HepG2 (cell line): Measurements from ENCODE around the gene LRRFIP2. TPM values are rescaled to one million over a fixed set of nuclear protein-coding genes. Genes with fewer than 3 reads are reported as not detected.

ENCODE experiments used
- ATAC-seq: fragments of 200-7000 bp; cut with Tn5 transposase; 3 replicates; pipeline ENCODE4 v1.9.1; 2020; ENCODE audit warnings: mild to moderate bottlenecking, moderate library complexity
- BruUV-seq: library from RNA; stranded (reverse); fragments of 400-500 nt; replicated peaks from 2 replicates; lab custom pipeline; 2021; lab: Mats Ljungman, UMichigan
- CTCF ChIA-PET: fragments of 300-600 bp; formaldehyde crosslinking; extraction: SDS; loops from one replicate; lab custom pipeline; 2021; ENCODE audit warnings: low total read pairs, inconsistent platforms, low intra/inter-chr PET ratio; lab: Yijun Ruan, JAX
- POLR2A ChIA-PET: fragments of 350-600 bp; sonication (Branson Sonifier 250); formaldehyde crosslinking; loops from one replicate; lab custom pipeline; 2020; ENCODE audit warnings: antibody characterized with exemption, inconsistent platforms; lab: Yijun Ruan, JAX
- DNase-seq: peaks from one replicate; pipeline ENCODE4 v3.0.0-alpha.2; 2015; ENCODE audit warnings: low spot score
- FAIRE-seq: peaks from 3 replicates; lab custom pipeline; 2011; peaks lifted over from hg19 to GRCh38; lab: Jason Lieb, UNC
- H2AFZ ChIP-seq: one replicate; pipeline ENCODE4 v1.6.1; 2011; ENCODE audit warnings: low read length, inconsistent platforms
- H3K27ac ChIP-seq: fragments of 300-600 bp; 3 replicates; pipeline ENCODE4 v1.8.0; 2011; ENCODE audit warnings: mixed run types, mild to moderate bottlenecking, mixed read lengths, low read length, inconsistent platforms; ENCODE audit not compliant: insufficient read depth; ENCODE audit errors: extremely low read length
- H3K27me3 ChIP-seq, 2 experiments: fragments of 200-600 bp in 1 of 2; 2 replicates in 1 of 2; 3 replicates in 1 of 2; pipeline versions ENCODE4 v1.6.0 to v1.8.0; 2011; ENCODE audit warnings: low read length in 2 of 2, mild to moderate bottlenecking in 2 of 2, moderate library complexity in 2 of 2, inconsistent platforms in 1 of 2; ENCODE audit not compliant: insufficient read depth in 2 of 2, control insufficient read depth in 1 of 2
- H3K36me3 ChIP-seq, 2 experiments: fragments of 200-600 bp in 1 of 2; replicated peaks in 1 of 2; 2 replicates in 1 of 2; 3 replicates in 1 of 2; pipeline versions ENCODE4 v1.5.1 to v1.8.0; 2011; ENCODE audit warnings: low read length in 2 of 2, inconsistent platforms in 1 of 2; ENCODE audit not compliant: insufficient read depth in 2 of 2, control insufficient read depth in 1 of 2
- H3K4me1 ChIP-seq: 2 replicates; pipeline ENCODE4 v1.5.1; 2012; ENCODE audit warnings: low read length, inconsistent platforms; ENCODE audit not compliant: insufficient read depth
- H3K4me2 ChIP-seq: 2 replicates; pipeline ENCODE4 v1.6.0; 2011; ENCODE audit warnings: low read depth, low read length, inconsistent platforms
- H3K4me3 ChIP-seq, 3 experiments: fragments of 200-600 bp in 1 of 3; sonication (generic), shearing (Covaris generic) in 1 of 3; replicated peaks in 1 of 3; 2 replicates each; pipeline ENCODE4 v1.5.1; 2011 to 2016; ENCODE audit warnings: low read length in 3 of 3, inconsistent platforms in 2 of 3, low read depth in 2 of 3, mild to moderate bottlenecking in 2 of 3, control low read depth in 1 of 3, mixed read lengths in 1 of 3; ENCODE audit not compliant: insufficient read depth in 1 of 3
- H3K79me2 ChIP-seq: one replicate; pipeline ENCODE4 v1.6.1; 2011; ENCODE audit warnings: low read length, inconsistent platforms; ENCODE audit not compliant: insufficient read depth
- H3K9ac ChIP-seq: 2 replicates; pipeline ENCODE4 v1.6.0; 2011; ENCODE audit warnings: mild to moderate bottlenecking, low read depth, low read length, inconsistent platforms; ENCODE audit not compliant: insufficient read depth
- H3K9me3 ChIP-seq: 2 replicates; pipeline ENCODE4 v1.5.1; 2012; ENCODE audit warnings: mild to moderate bottlenecking, low read length
- H4K20me1 ChIP-seq: 2 replicates; pipeline ENCODE4 v1.6.0; 2011; ENCODE audit warnings: inconsistent platforms, mild to moderate bottlenecking, low read length, moderate library complexity; ENCODE audit not compliant: insufficient read depth
- CSRNP2 ChIP-seq: sonication (generic); formaldehyde crosslinking; conservative IDR thresholded peaks from 2 replicates; pipeline ENCODE4 v1.8.0; 2022; ENCODE audit warnings: low read depth, missing genetic modification reagents
- IRF1 ChIP-seq: sonication (generic); formaldehyde crosslinking; IDR thresholded peaks from 2 replicates; pipeline ENCODE4 v1.4.0; 2020; ENCODE audit warnings: low read depth, mild to moderate bottlenecking, missing genetic modification reagents
- SAFB2 ChIP-seq: sonication (generic); formaldehyde crosslinking; IDR thresholded peaks from 2 replicates; pipeline ENCODE4 v1.5.1; 2020; ENCODE audit warnings: missing genetic modification reagents, low read depth, mild to moderate bottlenecking, borderline replicate concordance
- TEF ChIP-seq: sonication (generic); formaldehyde crosslinking; IDR thresholded peaks from 2 replicates; pipeline ENCODE4 v1.5.0; 2020; ENCODE audit warnings: missing genetic modification reagents
- TFDP1 ChIP-seq: IDR thresholded peaks from 2 replicates; pipeline ENCODE4 v1.6.1; 2016; ENCODE audit warnings: missing compliant biosample characterization, missing genetic modification reagents, borderline replicate concordance
- ZBTB42 ChIP-seq: sonication (generic); formaldehyde crosslinking; IDR thresholded peaks from 2 replicates; pipeline ENCODE4 v1.5.0; 2020; ENCODE audit warnings: mild to moderate bottlenecking, missing genetic modification reagents
- ZMYM3 ChIP-seq: sonication (generic); formaldehyde crosslinking; IDR thresholded peaks from 2 replicates; pipeline ENCODE4 v1.5.1; 2020; ENCODE audit warnings: mild to moderate bottlenecking, missing genetic modification reagents
- ZNF18 ChIP-seq: sonication (generic); formaldehyde crosslinking; IDR thresholded peaks from 2 replicates; pipeline ENCODE4 v1.8.0; 2022; ENCODE audit warnings: mild to moderate bottlenecking, missing genetic modification reagents; ENCODE audit not compliant: insufficient replicate concordance
- ZNF775 ChIP-seq: sonication (generic); formaldehyde crosslinking; IDR thresholded peaks from 2 replicates; pipeline ENCODE4 v1.4.0; 2020; ENCODE audit warnings: missing genetic modification reagents, mild to moderate bottlenecking, moderate library complexity, borderline replicate concordance
- ZNF776 ChIP-seq: sonication (generic); formaldehyde crosslinking; IDR thresholded peaks from 2 replicates; pipeline ENCODE4 v1.4.0; 2020; ENCODE audit warnings: mild to moderate bottlenecking, missing genetic modification reagents
- ZNF850 ChIP-seq: sonication (generic); formaldehyde crosslinking; conservative IDR thresholded peaks from 2 replicates; pipeline ENCODE4 v1.9.0; 2021; ENCODE audit warnings: mild to moderate bottlenecking, missing genetic modification reagents
- ZUFSP ChIP-seq: sonication (generic); formaldehyde crosslinking; IDR thresholded peaks from 2 replicates; pipeline ENCODE4 v1.9.0; 2021; ENCODE audit warnings: missing genetic modification reagents, mild to moderate bottlenecking, borderline replicate concordance
- WGBS: methylation state at CpG from one replicate; pipeline ENCODE4 v1.1.6; 2017; ENCODE audit warnings: low lambda C conversion rate; 5-methylcytosine and 5-hydroxymethylcytosine counted together
- in situ Hi-C: cut with HindIII; loops from 2 replicates; pipeline ENCODE4 v1.10.0; 2017; ENCODE audit warnings: low pct_unique_long_range_greater_than_20kb; ENCODE audit not compliant: extremely low pct_ligation_motif_present
- intact Hi-C: fragments of 100-400 bp; cut with micrococcal nuclease; formaldehyde crosslinking; loops from one replicate; pipeline ENCODE4 v1.10.0; 2022; ENCODE audit not compliant: unreplicated experiment
- polyA plus RNA-seq, 8 experiments: library from polyadenylated mRNA; depleted of rRNA in 3 of 8; stranded (reverse) in 7 of 8; unstranded in 1 of 8; fragments of >200 nt; fragmentation: Illumina TruSeq in 4 of 8; extraction: Trizol in 4 of 8; gene quantifications; 2 replicates each; pipeline versions ENCODE4 v1.2.1 to v1.2.3, GENCODE V29; 2011 to 2016; ENCODE audit warnings: low read depth in 4 of 8, missing spikeins in 1 of 8, mixed read lengths in 1 of 8; ENCODE audit not compliant: insufficient read depth in 1 of 8
- total RNA-seq, 5 experiments: library from RNA; depleted of rRNA; stranded (reverse); fragments of >200 nt; fragmentation: Illumina TruSeq; extraction: Trizol; gene quantifications; 2 replicates each; pipeline ENCODE4 v1.2.3, GENCODE V29; 2016; ENCODE audit warnings: low read depth in 1 of 5

The LRRFIP2 gene
- total and polyA plus RNA-seq, 2 of the 13 experiments (the other 11 are each of a cell fraction or from before 2014, with no cell fraction given) = 13.5 to 32.2 TPM

GRCh38 chr3:37096975-37097374 is 77.4 kb downstream of the LRRFIP2 start:
- H3K27ac ChIP-seq = no peak overlapping the region
- TF ChIP-seq ZNF775 (CRISPR knock-in tag) (no peak), ZMYM3 (CRISPR knock-in tag) (no peak), ZNF18 (no peak), IRF1 (CRISPR knock-in tag) (no peak), TFDP1 (no peak), ZBTB42 (CRISPR knock-in tag) (no peak), TEF (CRISPR knock-in tag) (no peak), ZNF776 (no peak), ZNF850 (CRISPR knock-in tag) (no peak), CSRNP2 (CRISPR knock-in tag) (no peak), SAFB2 (CRISPR knock-in tag) (no peak), ZUFSP (CRISPR knock-in tag) (no peak)
- H4K20me1 ChIP-seq = no peaks in the 10 kb centered on the region
- in situ Hi-C loops = no loop called here
- no peak overlapping the region for H2AFZ ChIP-seq
- POLR2A ChIA-PET = no interaction called here
- no peak overlapping the region for H3K9ac ChIP-seq
- peaks cover 0 to 3% of the 10 kb centered on the region in 2 experiments; a peak in 1 of 5 replicates for H3K36me3 ChIP-seq
- DNase-seq (no peak), ATAC-seq (no peak), FAIRE-seq (no peak)
- no peaks in the 10 kb centered on the region for H3K79me2 ChIP-seq
- CTCF ChIA-PET = no interaction called here
- no peak overlapping the region for H3K4me2 ChIP-seq
- intact Hi-C loops = no loop called here
- H3K4me1 ChIP-seq = peaks cover 19% of the 10 kb centered on the region
- H3K4me3 ChIP-seq = no peak overlapping the region
- no peaks in the 10 kb centered on the region for H3K27me3 ChIP-seq
- no TSS peak for BruUV-seq
- WGBS = 98% methylated on average over 1 of the region's 1 CpG
- no peaks in the 10 kb centered on the region for H3K9me3 ChIP-seq
